Skin epidermis (tissue), 12 donors: ENCODE data around the gene SFSWAP.
"Not testable (repeated sequence)": the region's sequence is repeated elsewhere in the genome, so short reads cannot be mapped to it uniquely, and the experiment has no call there.

Source experiments
- H3K27ac ChIP-seq, 21 experiments: fragments of 200-600 bp; sonication (generic) in 11 of 21; one replicate each; pipeline ENCODE4 v1.5.0; 2020; ENCODE audit warnings: mild to moderate bottlenecking in 3 of 21, inconsistent platforms in 2 of 21, moderate library complexity in 2 of 21
- H3K4me3 ChIP-seq, 7 experiments: fragments of 200-600 bp; sonication (generic) in 2 of 7; one replicate each; pipeline ENCODE4 v1.5.0; 2020; ENCODE audit warnings: inconsistent platforms in 2 of 7, mild to moderate bottlenecking in 2 of 7, moderate library complexity in 1 of 7

SFSWAP gene

GRCh38 chr12:131732996-131733615 lies 22.2 kb downstream of the SFSWAP start:
- H3K4me3 ChIP-seq = no peak overlapping the region
- H3K27ac ChIP-seq = no peak overlapping the region

GRCh38 chr12:131733874-131734273 lies 23.0 kb downstream of the SFSWAP start:
- no peak overlapping the region for H3K27ac ChIP-seq
- H3K4me3 ChIP-seq = no peak overlapping the region

- Histone ChIP-seq H3K27ac (no peak overlapping the region), H3K4me3 (no peak overlapping the region)
These were observed 23.7 kb downstream of the SFSWAP start for GRCh38 chr12:131734336-131735152.

GRCh38 chr12:131735153-131735456 lies 24.2 kb downstream of the SFSWAP start:
- H3K27ac ChIP-seq = peak overlapping the region in 1 of 21 experiments; percentile 1
- no peak overlapping the region for H3K4me3 ChIP-seq

- Histone ChIP-seq H3K4me3 (no peak overlapping the region), H3K27ac (peak overlapping the region in 1 of 21 experiments; percentile 1)
These were observed 24.9 kb downstream of the SFSWAP start for GRCh38 chr12:131735476-131736445.

- Histone ChIP-seq H3K27ac (peak overlapping the region in 1 of 21 experiments; percentile 4), H3K4me3 (no peak overlapping the region)
These were observed 25.7 kb downstream of the SFSWAP start for GRCh38 chr12:131736446-131737149.

- H3K27ac ChIP-seq = peak overlapping the region in 1 of 21 experiments; percentile 4
- no peak overlapping the region for H3K4me3 ChIP-seq
These were observed 26.4 kb downstream of the SFSWAP start for GRCh38 chr12:131737150-131737827.

GRCh38 chr12:131738196-131738595 lies 27.3 kb downstream of the SFSWAP start:
- no peak overlapping the region for H3K27ac ChIP-seq
- H3K4me3 ChIP-seq = no peak overlapping the region

GRCh38 chr12:131740626-131741025 lies 29.7 kb downstream of the SFSWAP start:
- Histone ChIP-seq H3K4me3 (no peak overlapping the region), H3K27ac (no peak overlapping the region)

GRCh38 chr12:131742761-131743160 lies 31.9 kb downstream of the SFSWAP start:
- H3K4me3 ChIP-seq, H3K27ac ChIP-seq: not testable (repeated sequence)

- not testable (repeated sequence) for H3K4me3 ChIP-seq, H3K27ac ChIP-seq
These were observed 32.5 kb downstream of the SFSWAP start for GRCh38 chr12:131743410-131743809.

GRCh38 chr12:131743880-131744279 lies 33.0 kb downstream of the SFSWAP start:
- H3K27ac ChIP-seq, H3K4me3 ChIP-seq: not testable (repeated sequence)

GRCh38 chr12:131744675-131745074 lies 33.8 kb downstream of the SFSWAP start:
- not testable (repeated sequence) for H3K27ac ChIP-seq, H3K4me3 ChIP-seq

- Histone ChIP-seq H3K4me3 (no peak overlapping the region), H3K27ac (no peak overlapping the region)
These were observed 34.8 kb downstream of the SFSWAP start for GRCh38 chr12:131745706-131746105.

GRCh38 chr12:131747276-131748177 lies 36.6 kb downstream of the SFSWAP start:
- Histone ChIP-seq H3K27ac (no peak overlapping the region), H3K4me3 (no peak overlapping the region)

- no peak overlapping the region for H3K4me3 ChIP-seq
- no peak overlapping the region for H3K27ac ChIP-seq
These were observed 38.9 kb downstream of the SFSWAP start for GRCh38 chr12:131749618-131750315.

- Histone ChIP-seq H3K4me3 (no peak overlapping the region), H3K27ac (no peak overlapping the region)
These were observed 40.4 kb downstream of the SFSWAP start for GRCh38 chr12:131751335-131751734.

GRCh38 chr12:131752451-131752850 lies 41.6 kb downstream of the SFSWAP start:
- Histone ChIP-seq H3K4me3 (no peak overlapping the region), H3K27ac (no peak overlapping the region)
